Measurements from ENCODE around the gene BFSP1.

Gene BFSP1

GRCh38 chr20:17541996-17542395 lies 10.8 kb upstream of the BFSP1 start:
- H3K9ac ChIP-seq (ENCODE audit: low read depth, low read length): no peak overlapping the region
- H3K36me3 ChIP-seq (ENCODE audit: insufficient read depth, low read length): no peaks in the 10 kb centered on the region
- H3K9me3 ChIP-seq (ENCODE audit: control insufficient read depth, insufficient read depth, low read length): no peaks in the 10 kb centered on the region
- H3K4me1 ChIP-seq (ENCODE audit: insufficient read depth, low read length): peaks cover 3% of the 10 kb centered on the region; the same call in 1 of the 2 replicates

DNA sequence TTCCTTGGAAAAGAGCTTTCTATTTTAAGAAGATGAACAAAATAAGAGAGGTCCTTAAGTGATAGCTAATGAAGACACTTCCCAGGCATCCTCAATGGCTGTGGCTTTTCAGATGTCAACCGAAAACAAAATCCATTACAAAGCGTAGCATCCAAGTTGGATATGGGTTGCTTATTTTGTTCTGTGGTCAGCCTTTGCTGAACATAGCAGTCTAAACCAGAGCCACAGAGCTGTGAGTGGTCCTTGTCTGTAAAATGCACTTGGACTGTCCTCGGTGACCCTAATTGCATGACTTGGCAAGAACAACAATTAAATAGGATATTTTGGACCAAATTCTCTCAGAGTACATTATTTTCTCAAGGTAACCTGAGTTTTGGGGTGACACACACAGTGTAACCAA lies 10.4 kb upstream of the BFSP1 start:
- peaks cover 3% of the 10 kb centered on the region; the same call in 1 of the 2 replicates for H3K4me1 ChIP-seq (ENCODE audit: insufficient read depth, low read length)
- H3K9ac ChIP-seq (ENCODE audit: low read depth, low read length): no peak overlapping the region
- H3K36me3 ChIP-seq (ENCODE audit: insufficient read depth, low read length): no peaks in the 10 kb centered on the region
- no peaks in the 10 kb centered on the region for H3K9me3 ChIP-seq (ENCODE audit: control insufficient read depth, insufficient read depth, low read length)

DNA sequence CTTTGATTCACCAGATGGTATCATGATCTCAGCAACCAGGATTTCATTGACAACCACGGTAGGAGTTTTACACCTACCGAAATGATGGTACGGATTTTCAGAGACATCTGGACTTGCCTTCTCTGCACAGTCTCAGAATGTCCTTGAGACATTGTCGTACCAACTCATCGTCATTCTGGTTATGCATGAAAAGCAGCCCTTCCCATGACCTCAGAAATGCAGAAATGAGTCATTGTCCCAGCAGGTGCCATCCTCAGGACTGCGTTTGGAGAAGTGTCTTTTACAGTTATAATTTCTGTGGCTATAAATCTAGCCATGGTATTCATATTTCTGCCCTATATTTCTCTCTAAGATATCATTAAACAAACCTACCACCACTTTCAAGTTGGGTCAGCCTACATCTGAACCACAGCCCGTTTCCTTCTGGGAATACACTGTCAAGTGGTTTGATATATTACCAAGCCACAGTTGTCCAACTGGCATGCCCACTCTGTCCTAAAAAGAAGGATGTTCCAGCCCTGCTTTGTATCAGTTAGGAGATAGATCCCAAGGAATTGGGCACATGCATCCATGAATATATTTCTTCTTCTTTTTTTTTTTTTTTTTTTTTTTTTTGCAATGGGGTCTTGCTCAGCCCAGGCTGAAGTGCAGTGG lies 7.5 kb upstream of the BFSP1 start:
- H3K4me1 ChIP-seq (ENCODE audit: insufficient read depth, low read length): peaks cover 16% of the 10 kb centered on the region

GRCh38 chr20:17537959-17538358 lies 6.8 kb upstream of the BFSP1 start:
- Histone ChIP-seq H3K4me1 (ENCODE audit: insufficient read depth, low read length) (peaks cover 22% of the 10 kb centered on the region), H3K9ac (ENCODE audit: low read depth, low read length) (no peak overlapping the region)

More for the DNA sequence above, 7.5 kb upstream of the BFSP1 start:
- Histone ChIP-seq H3K9me3 (ENCODE audit: control insufficient read depth, insufficient read depth, low read length) (no peaks in the 10 kb centered on the region), H3K9ac (ENCODE audit: low read depth, low read length) (no peak overlapping the region), H3K36me3 (ENCODE audit: insufficient read depth, low read length) (no peaks in the 10 kb centered on the region)

GRCh38 chr20:17536944-17537444 lies 5.8 kb upstream of the BFSP1 start:
- H3K4me1 ChIP-seq (ENCODE audit: insufficient read depth, low read length): peaks cover 22% of the 10 kb centered on the region
- H3K9ac ChIP-seq (ENCODE audit: low read depth, low read length): no peak overlapping the region
- no peaks in the 10 kb centered on the region for H3K36me3 ChIP-seq (ENCODE audit: insufficient read depth, low read length)
- H3K9me3 ChIP-seq (ENCODE audit: control insufficient read depth, insufficient read depth, low read length): no peaks in the 10 kb centered on the region

More at GRCh38 chr20:17537959-17538358, 6.8 kb upstream of the BFSP1 start:
- Histone ChIP-seq H3K36me3 (ENCODE audit: insufficient read depth, low read length) (no peaks in the 10 kb centered on the region), H3K9me3 (ENCODE audit: control insufficient read depth, insufficient read depth, low read length) (no peaks in the 10 kb centered on the region)

DNA sequence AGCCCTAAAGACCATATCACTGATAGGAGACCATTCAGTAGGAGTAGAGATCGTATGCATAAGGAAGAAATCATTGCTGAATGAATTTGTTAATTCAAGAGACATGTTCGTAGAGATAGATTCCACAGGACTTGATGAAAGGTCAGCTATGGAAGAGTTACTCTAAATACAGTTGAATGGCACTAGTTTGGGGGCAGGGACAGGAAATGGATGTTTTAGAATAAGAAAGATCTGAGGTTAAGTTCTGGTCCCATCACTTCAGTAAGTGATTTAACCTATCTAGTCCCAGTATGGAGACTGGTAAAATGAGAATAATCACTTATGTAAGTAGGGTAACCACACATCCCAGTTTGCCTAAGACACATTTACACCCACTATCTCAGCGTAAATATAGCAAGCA lies 2.9 kb upstream of the BFSP1 start:
- Histone ChIP-seq H3K36me3 (ENCODE audit: insufficient read depth, low read length) (no peaks in the 10 kb centered on the region), H3K9ac (ENCODE audit: low read depth, low read length) (no peak overlapping the region), H3K9me3 (ENCODE audit: control insufficient read depth, insufficient read depth, low read length) (no peaks in the 10 kb centered on the region), H3K4me1 (ENCODE audit: insufficient read depth, low read length) (peaks cover 22% of the 10 kb centered on the region)

GRCh38 chr20:17533396-17533795 lies 2.2 kb upstream of the BFSP1 start:
- Histone ChIP-seq H3K4me1 (ENCODE audit: insufficient read depth, low read length) (peaks cover 22% of the 10 kb centered on the region), H3K9me3 (ENCODE audit: control insufficient read depth, insufficient read depth, low read length) (no peaks in the 10 kb centered on the region), H3K9ac (ENCODE audit: low read depth, low read length) (no peak overlapping the region), H3K36me3 (ENCODE audit: insufficient read depth, low read length) (no peaks in the 10 kb centered on the region)

- peaks cover 19% of the 10 kb centered on the region for H3K4me1 ChIP-seq (ENCODE audit: insufficient read depth, low read length)
- no peaks in the 10 kb centered on the region for H3K9me3 ChIP-seq (ENCODE audit: control insufficient read depth, insufficient read depth, low read length)
- H3K36me3 ChIP-seq (ENCODE audit: insufficient read depth, low read length): no peaks in the 10 kb centered on the region
- peak overlapping the region; percentile 56 for H3K9ac ChIP-seq (ENCODE audit: low read depth, low read length)
Measured at GRCh38 chr20:17531665-17532025, 466 bp upstream of the BFSP1 start.

- Histone ChIP-seq H3K4me1 (ENCODE audit: insufficient read depth, low read length) (peaks cover 19% of the 10 kb centered on the region), H3K9ac (ENCODE audit: low read depth, low read length) (no peak overlapping the region), H3K9me3 (ENCODE audit: control insufficient read depth, insufficient read depth, low read length) (no peaks in the 10 kb centered on the region), H3K36me3 (ENCODE audit: insufficient read depth, low read length) (no peaks in the 10 kb centered on the region)
Measured at GRCh38 chr20:17530153-17530552, 1.0 kb downstream of the BFSP1 start.

GRCh38 chr20:17529586-17529985 lies 1.6 kb downstream of the BFSP1 start:
- Histone ChIP-seq H3K9ac (ENCODE audit: low read depth, low read length) (no peak overlapping the region), H3K4me1 (ENCODE audit: insufficient read depth, low read length) (peaks cover 15% of the 10 kb centered on the region), H3K36me3 (ENCODE audit: insufficient read depth, low read length) (no peaks in the 10 kb centered on the region), H3K9me3 (ENCODE audit: control insufficient read depth, insufficient read depth, low read length) (no peaks in the 10 kb centered on the region)

DNA sequence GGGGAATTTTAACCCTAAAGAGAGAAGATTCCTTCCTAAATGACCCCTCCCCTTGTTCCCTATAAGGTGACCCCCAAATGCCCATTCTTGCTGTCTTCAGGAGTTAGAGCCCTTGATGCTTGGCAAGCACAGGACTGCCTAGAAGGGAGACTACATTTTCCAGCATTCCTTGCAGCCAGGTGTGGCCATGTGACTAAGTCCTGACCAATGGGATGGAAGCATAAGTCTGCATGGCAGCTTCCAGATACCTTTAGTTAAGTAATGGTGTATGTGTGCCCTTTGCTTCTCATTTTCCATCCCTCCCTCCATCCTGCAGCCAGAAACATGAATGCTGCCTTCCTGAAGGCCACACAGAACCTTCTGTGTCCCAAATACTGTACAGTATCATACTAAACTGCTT lies 5.5 kb downstream of the BFSP1 start:
- Histone ChIP-seq H3K36me3 (ENCODE audit: insufficient read depth, low read length) (no peaks in the 10 kb centered on the region), H3K9ac (ENCODE audit: low read depth, low read length) (no peak overlapping the region), H3K9me3 (ENCODE audit: control insufficient read depth, insufficient read depth, low read length) (no peaks in the 10 kb centered on the region), H3K4me1 (ENCODE audit: insufficient read depth, low read length) (0 out of 2 replicates have a peak, but pooled peaks cover 4% of the 10 kb centered on the region)

DNA sequence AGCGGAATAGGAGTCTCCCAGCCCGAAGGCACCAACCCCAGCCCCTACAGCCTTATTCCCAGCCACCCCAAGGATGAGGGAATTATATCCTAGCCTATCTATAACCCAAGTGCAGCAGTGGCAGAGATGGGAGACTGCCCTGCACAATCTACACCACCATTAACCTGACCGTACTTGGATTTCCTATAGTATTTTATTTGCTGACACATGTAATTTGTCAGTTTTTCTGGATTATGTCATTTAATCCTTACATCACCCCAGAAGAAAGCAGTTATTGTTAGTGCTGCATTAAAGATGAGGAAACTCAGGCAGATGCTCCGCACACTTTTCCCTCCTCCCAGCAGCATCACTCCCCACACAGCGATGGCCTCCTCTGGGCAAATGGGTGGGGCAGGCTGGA lies 6.0 kb downstream of the BFSP1 start:
- Histone ChIP-seq H3K4me1 (ENCODE audit: insufficient read depth, low read length) (peaks cover 9% of the 10 kb centered on the region), H3K36me3 (ENCODE audit: insufficient read depth, low read length) (no peaks in the 10 kb centered on the region), H3K9ac (ENCODE audit: low read depth, low read length) (no peak overlapping the region), H3K9me3 (ENCODE audit: control insufficient read depth, insufficient read depth, low read length) (no peaks in the 10 kb centered on the region)

GRCh38 chr20:17524560-17524959 lies 6.6 kb downstream of the BFSP1 start:
- Histone ChIP-seq H3K9ac (ENCODE audit: low read depth, low read length) (no peak overlapping the region), H3K9me3 (ENCODE audit: control insufficient read depth, insufficient read depth, low read length) (no peaks in the 10 kb centered on the region), H3K4me1 (ENCODE audit: insufficient read depth, low read length) (peaks cover 10% of the 10 kb centered on the region), H3K36me3 (ENCODE audit: insufficient read depth, low read length) (no peaks in the 10 kb centered on the region)

DNA sequence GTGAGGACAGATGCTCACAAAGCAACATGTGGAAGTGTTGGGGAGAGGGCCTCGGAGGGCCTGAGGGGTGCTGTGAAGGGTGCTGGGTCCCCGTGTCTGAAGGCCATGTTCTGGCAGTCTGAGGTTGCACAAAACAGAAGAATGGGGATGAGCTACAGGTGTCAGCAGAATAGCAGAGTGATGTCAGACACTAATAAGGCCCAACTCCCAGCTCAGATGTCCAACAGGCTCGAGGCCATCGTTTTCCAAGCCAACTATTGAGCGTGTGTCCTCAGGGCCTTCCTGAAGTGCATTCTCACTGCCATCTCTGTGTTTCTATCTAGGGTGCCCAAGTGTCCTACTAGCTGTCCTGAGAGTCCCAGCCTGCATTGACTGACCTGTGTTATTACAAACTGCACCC lies 7.9 kb downstream of the BFSP1 start:
- Histone ChIP-seq H3K4me1 (ENCODE audit: insufficient read depth, low read length) (peaks cover 10% of the 10 kb centered on the region), H3K9ac (ENCODE audit: low read depth, low read length) (no peak overlapping the region), H3K9me3 (ENCODE audit: control insufficient read depth, insufficient read depth, low read length) (no peaks in the 10 kb centered on the region), H3K36me3 (ENCODE audit: insufficient read depth, low read length) (no peaks in the 10 kb centered on the region)

DNA sequence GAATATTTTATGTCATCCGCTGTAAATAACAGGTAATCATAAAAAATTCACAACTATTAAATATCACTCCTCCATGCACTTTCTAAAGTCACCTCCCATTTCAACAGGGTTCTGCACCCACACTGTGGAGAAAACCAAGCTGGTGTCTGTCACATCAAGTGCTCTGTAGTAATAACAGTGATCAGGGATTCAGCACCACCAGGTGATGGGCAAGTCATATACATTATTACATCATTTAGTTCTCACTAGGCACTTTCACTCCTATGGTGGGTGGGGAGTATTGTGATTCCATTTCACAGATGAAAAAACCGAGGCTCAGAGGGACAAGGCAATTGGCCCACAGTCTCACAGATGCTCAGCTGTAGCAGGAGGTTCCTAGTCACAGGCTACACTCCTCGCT lies 8.7 kb downstream of the BFSP1 start:
- Histone ChIP-seq H3K4me1 (ENCODE audit: insufficient read depth, low read length) (peaks cover 10% of the 10 kb centered on the region), H3K9ac (ENCODE audit: low read depth, low read length) (no peak overlapping the region), H3K36me3 (ENCODE audit: insufficient read depth, low read length) (no peaks in the 10 kb centered on the region), H3K9me3 (ENCODE audit: control insufficient read depth, insufficient read depth, low read length) (no peaks in the 10 kb centered on the region)
